HG02884 (cell line): Measurements from ENCODE around the gene ROGDI.

Experiments
- ATAC-seq: cut with Tn5 transposase; IDR thresholded peaks from one replicate; pipeline ENCODE4 v1.9.1; 2021; ENCODE audit warnings: mild to moderate bottlenecking, moderate library complexity; ENCODE audit not compliant: unreplicated experiment

ROGDI gene

GRCh38 chr16:4801962-4802658 lies at the start of gene ROGDI:
TSS of gene ROGDI (minus strand) at chr16:4802633. CDS start at chr16:4802571, 62 bp downstream.
- ATAC-seq, result peak; percentile 57

- no peak for ATAC-seq
Observed at GRCh38 chr16:4850211-4850610, 47.8 kb upstream of the ROGDI start.

DNA sequence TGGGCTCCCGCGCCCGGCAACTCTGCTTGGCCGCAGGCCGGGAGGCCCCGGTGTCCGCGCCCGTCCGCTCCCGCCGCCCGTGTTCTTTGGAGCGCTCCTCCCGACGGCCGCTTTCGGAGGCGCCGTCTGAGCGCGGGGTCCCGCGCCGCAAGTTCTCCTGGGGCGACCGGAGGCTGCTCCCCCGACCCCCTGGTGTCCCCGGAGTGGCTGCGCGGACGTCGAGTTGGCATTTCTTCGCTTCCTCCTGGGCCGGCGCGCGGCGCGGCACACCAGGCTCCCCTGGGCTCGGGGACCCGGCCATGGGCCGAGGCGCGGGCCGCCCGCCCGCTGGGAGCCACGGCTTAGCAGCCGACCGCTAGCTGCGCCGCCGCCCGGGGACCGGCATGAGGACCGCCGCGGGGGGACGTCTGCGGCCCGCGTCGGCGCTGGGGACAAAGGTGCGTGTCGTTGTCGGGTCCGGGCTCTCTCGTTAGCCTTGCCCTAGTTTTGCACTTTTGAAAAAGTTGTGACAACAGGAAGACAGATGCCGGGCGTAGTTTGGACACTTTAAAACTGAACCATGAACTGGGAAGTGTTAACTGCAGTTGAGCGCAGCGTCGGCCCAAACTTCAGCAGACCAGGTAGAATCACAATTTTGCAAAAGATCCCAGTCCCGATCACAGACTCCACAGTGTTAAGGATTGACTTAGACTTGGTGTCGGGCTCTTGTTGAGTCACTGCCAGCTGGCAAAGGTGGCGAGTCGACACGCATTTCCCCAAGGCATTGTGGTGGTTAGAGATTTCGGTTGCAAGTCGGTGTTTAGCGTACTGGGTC lies 45.5 kb upstream of the ROGDI start:
- ATAC-seq, result peak; percentile 12

- ATAC-seq, result peak; percentile 78
Observed at GRCh38 chr16:4846901-4847773, 44.7 kb upstream of the ROGDI start, which contains the start of the genes GLYR1 and UBN1. TSS of gene GLYR1 (minus strand) at chr16:4847288. CDS start at chr16:4847265, 23 bp downstream. TSS of gene UBN1 (plus strand) at chr16:4847481. CDS start at chr16:4852918, 5,437 bp downstream.

DNA sequence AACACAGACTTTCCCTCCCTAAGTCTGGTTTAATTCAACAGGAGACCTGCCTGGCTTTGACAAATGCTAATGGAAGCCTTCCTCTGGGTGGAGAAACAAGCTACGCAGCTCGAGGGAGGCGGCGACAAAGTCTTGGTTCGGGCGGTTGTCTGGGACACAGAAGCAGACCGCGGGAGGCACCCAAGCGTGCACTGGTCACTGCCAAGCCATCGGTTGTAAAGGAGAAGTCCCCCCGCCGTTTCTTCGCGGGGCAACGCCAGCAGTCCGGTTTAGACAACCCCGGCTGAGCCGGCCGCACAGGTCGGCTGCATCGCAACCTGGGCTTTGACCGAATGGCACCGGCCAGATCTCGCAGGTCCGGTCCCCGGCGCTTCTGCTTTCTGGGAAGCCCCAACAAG lies 44.1 kb upstream of the ROGDI start:
- ATAC-seq, result peak; percentile 14

GRCh38 chr16:4840984-4841383 lies 38.6 kb upstream of the ROGDI start:
- no peak for ATAC-seq

DNA sequence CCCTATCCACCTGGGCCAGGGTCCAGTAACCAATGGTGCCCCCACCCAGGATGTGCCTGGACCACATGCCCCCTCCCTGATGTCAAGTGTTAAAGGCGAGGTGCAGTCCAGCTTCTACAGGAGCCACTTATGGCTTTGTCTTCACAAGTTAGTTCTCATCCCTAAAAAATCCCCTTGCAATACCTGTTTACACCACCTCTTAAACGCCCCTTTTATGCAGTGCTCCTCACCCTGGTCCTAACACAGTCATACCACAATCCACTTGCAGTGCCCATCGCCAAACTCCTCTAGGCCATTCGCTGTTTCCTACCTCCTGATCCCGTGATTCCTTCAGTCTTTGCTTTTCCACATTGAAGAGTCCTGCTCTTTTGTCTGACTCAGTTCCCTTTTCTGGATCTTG lies 37.5 kb upstream of the ROGDI start:
- ATAC-seq, result no peak

DNA sequence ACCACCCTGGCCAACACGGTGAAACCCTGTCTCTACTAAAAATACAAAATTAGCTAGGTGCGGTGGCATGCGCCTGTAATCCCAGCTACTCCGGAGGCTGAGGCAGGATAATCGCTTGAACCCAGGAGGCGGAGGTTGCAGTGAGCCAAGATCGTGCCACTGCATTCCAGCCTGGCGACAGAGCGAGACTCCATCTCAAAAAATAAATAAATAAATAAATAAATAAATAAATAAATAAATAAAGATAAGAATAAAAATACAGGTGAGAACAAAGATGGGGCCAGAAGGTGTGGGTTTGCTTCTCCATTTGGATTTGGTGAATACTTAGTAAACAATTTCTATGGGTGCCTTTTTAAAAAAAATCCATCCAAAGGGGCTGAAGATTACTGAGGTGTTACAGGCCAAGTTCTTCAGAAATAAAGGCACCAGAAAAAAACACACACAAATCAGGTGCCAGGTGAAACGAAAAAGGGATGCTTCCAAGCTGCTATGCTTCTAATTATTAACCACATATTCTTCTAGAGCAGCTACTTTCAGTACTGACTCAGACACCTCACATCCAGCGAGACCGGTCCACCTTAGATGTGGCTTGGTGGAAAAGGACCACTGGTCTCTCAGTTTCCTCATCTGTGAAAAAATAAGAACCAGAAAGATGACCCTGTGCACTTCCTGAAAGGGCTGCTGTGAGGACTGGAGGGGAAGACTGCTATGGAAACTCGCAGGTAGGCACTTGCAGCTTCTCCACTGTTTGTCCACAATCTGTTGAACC lies 35.5 kb upstream of the ROGDI start:
- ATAC-seq, result no peak

- ATAC-seq, result no peak
Observed at GRCh38 chr16:4836727-4837126, 34.3 kb upstream of the ROGDI start.

DNA sequence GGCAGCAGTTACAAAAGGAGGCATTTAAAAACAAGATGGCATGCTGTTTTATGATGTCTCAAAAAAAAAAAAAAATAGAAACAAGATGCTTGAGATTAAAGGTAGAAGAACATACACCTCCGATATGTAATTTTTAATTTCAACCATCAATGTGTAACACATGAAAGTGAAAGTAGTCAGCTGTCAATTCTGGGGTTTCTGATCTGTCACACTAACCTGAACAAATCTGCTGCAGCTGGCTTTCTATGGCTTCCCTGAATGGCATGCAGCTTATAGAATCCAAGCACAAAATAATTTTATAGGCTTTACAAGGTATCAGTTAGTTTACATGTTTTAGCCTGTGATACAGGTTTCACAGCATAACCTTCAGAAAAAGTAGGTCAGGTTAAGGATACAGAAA lies 31.2 kb upstream of the ROGDI start:
- no peak for ATAC-seq

- no peak for ATAC-seq
Observed at GRCh38 chr16:4832698-4833343, 30.4 kb upstream of the ROGDI start.

GRCh38 chr16:4831616-4832015 lies 29.2 kb upstream of the ROGDI start:
- no peak for ATAC-seq

- ATAC-seq, result no peak
Observed at GRCh38 chr16:4830408-4830807, 28.0 kb upstream of the ROGDI start.

DNA sequence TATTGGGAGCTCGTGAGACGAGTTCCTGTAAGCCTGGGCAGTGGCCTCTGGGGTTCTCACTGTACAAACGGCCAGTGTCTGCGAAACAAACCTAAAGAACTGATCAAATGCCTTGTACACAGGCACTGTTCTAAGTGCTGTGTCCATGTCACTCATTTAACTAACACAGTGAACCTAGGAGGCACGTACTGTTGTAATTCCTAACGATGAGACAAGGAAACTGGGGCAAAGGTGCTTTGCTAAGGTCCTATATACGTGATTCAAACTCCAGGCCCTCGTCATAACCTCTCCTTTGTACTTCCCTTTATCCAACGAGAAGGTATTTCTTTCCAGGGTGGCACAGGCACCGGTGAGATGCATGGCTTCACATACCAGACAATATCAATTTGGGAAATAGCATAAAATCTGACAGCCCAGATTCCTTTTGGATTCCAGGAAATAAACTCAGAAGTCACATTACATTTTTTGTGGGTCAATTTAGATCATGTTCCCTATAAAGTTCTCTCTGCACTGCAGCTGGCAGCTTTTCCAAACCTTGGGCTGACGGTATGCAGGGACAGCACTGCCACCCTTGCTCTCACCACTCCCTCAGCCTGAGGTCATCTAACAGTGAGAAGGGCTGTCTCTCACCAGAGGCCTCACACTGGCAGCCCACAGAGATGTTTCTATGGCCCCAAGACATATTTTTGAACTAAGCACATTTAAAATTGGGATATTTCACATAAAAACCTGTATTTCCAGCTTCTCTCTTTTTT lies 26.3 kb upstream of the ROGDI start:
- ATAC-seq, result no peak

- no peak for ATAC-seq
Observed at GRCh38 chr16:4826980-4827379, 24.5 kb upstream of the ROGDI start.

GRCh38 chr16:4826526-4826925 lies 24.1 kb upstream of the ROGDI start:
- ATAC-seq, result no peak

GRCh38 chr16:4825196-4825595 lies 22.8 kb upstream of the ROGDI start:
- ATAC-seq, result no peak

DNA sequence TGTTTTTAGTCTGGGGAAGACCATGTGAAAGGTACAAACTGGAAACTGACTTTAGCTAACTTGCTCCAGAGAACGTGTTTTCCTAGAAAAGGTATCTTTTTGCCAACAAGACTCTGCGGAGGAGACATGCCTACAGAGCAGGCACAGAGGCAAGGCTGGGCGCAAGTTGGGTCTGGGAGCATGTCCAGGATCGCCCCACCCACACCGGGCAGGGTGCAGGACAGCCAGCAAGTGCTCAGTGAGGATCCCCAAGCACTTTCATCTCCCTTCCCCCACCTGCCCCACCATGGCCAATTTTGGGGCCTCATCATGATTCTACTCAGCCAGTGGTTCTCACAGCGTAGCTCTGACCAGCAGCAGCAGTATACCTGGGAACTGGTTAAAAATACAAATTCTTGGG lies 18.2 kb upstream of the ROGDI start:
- ATAC-seq, result no peak

DNA sequence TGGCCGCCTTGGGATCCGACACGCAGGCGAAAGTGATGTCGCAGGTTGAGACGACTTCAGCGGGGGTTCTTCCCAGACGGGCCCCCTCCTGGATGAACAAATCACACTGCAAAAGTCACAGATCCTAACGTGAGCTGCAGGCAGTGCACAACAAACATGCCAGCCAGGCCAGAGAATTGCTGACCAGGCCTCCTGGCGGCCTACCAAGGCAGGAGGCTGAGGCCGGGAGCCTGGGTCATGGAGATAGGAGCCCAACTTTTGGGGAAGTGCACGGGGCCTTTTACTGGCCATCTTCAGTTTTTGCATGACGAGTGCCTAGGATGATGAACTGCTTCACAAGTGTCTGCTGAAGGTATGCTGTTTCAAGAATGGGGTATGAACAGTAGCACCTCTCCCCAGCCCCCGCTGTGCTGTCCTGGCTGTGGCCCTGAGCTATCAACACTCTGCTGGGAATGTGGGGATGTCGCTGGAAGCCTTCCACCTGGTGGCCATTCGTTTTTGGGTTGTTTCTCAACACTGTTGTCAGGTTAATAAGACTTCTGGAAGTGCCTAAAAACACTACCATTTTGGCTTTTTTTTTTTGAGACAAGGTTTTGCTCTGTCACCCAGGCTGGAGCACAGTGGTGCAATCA lies 12.2 kb upstream of the ROGDI start:
- ATAC-seq, result no peak
